ENCODE data around the gene IL4I1. TPM values are rescaled to one million over a fixed set of nuclear protein-coding genes. Genes with fewer than 3 reads are reported as not detected.
A peak's percentile ranks its signal among the peaks of the same experiment; 100 is the strongest.

Gene IL4I1
- total RNA-seq, 4 donors from 2014 or later = 0.34 to 0.50 TPM; not detected in 2

GRCh38 chr19:49932041-49932451, 35.4 kb upstream of the IL4I1 start:
- Histone ChIP-seq H3K4me1 (peaks cover 18 to 30% (median 29%) of the 10 kb centered on the region in 4 donors), H3K27ac (replicated peaks in 1 of 4) (no peak overlapping the region), H3K9me3 (no peaks in the 10 kb centered on the region), H3K27me3 (no peaks in the 10 kb centered on the region), H3K4me3 (no peak overlapping the region), H3K36me3 (peaks cover 0 to 17% (median 13%) of the 10 kb centered on the region in 4 donors)
- TF ChIP-seq POLR2AphosphoS5 (IDR thresholded peaks at IDR 0.05) (no peak), POLR2A (IDR thresholded peaks at IDR 0.05; ENCODE audit: low read depth) (no peak), EP300 (IDR thresholded peaks at IDR 0.05) (no peak), CTCF (IDR thresholded peaks at IDR 0.05) (no peak)
- 96% methylated on average over 5 of the region's 5 CpGs for WGBS
- DNase-seq (ENCODE audit: extremely low spot score) = no peak
- intact Hi-C loops (cut with DNase I) = no loop called here

GRCh38 chr19:49931293-49932040, 34.8 kb upstream of the IL4I1 start:
- Histone ChIP-seq H3K9me3 (no peaks in the 10 kb centered on the region), H3K27ac (replicated peaks in 1 of 4) (no peak overlapping the region), H3K4me1 (peaks cover 18 to 36% (median 34%) of the 10 kb centered on the region in 4 donors), H3K36me3 (peaks cover 0 to 23% (median 19%) of the 10 kb centered on the region in 4 donors), H3K27me3 (no peaks in the 10 kb centered on the region), H3K4me3 (no peak overlapping the region)
- DNase-seq (ENCODE audit: extremely low spot score) = no peak
- WGBS = 95% methylated on average over 7 of the region's 7 CpGs
- intact Hi-C loops (cut with DNase I) = no loop called here
- TF ChIP-seq POLR2AphosphoS5 (IDR thresholded peaks at IDR 0.05) = no peak
- TF ChIP-seq POLR2A (IDR thresholded peaks at IDR 0.05; ENCODE audit: low read depth) = no peak
- no peak for TF ChIP-seq CTCF (IDR thresholded peaks at IDR 0.05)
- no peak for TF ChIP-seq EP300 (IDR thresholded peaks at IDR 0.05)

GRCh38 chr19:49930483-49931011, 33.9 kb upstream of the IL4I1 start:
- WGBS = 51% methylated on average over 11 of the region's 15 CpGs
- intact Hi-C loops (cut with DNase I) = no loop called here

GRCh38 chr19:49929611-49930482, 33.2 kb upstream of the IL4I1 start:
- Histone ChIP-seq H3K27me3 (no peaks in the 10 kb centered on the region), H3K36me3 (peaks cover 0 to 38% (median 26%) of the 10 kb centered on the region in 4 donors), H3K27ac (replicated peaks in 1 of 4) (peak overlapping the region; percentile 88 to 94 (median 92)), H3K4me3 (peak overlapping the region; percentile 71 to 90 (median 84)), H3K9me3 (no peaks in the 10 kb centered on the region), H3K4me1 (peaks cover 18 to 45% (median 38%) of the 10 kb centered on the region in 4 donors)
- TF ChIP-seq EP300 (IDR thresholded peaks at IDR 0.05) = no peak
- peak; percentile 35 for TF ChIP-seq POLR2A (IDR thresholded peaks at IDR 0.05; ENCODE audit: low read depth)
- TF ChIP-seq CTCF (IDR thresholded peaks at IDR 0.05) = peak in 2 of 3 experiments; percentile 8 to 14
- TF ChIP-seq POLR2AphosphoS5 (IDR thresholded peaks at IDR 0.05) = peak; percentile 62 to 87
- peak; percentile 98 for DNase-seq (ENCODE audit: extremely low spot score)
- intact Hi-C loops (cut with DNase I) = no loop called here
- WGBS = 2% methylated on average over 43 of the region's 43 CpGs

More at GRCh38 chr19:49930483-49931011, 33.9 kb upstream of the IL4I1 start:
- peak overlapping the region; percentile 71 to 90 (median 84) for H3K4me3 ChIP-seq
- H3K4me1 ChIP-seq = peaks cover 18 to 38% (median 34%) of the 10 kb centered on the region in 4 donors
- H3K27ac ChIP-seq (replicated peaks in 1 of 4) = peak overlapping the region; percentile 88 to 94 (median 92)
- H3K27me3 ChIP-seq = no peaks in the 10 kb centered on the region
- peaks cover 0 to 31% (median 25%) of the 10 kb centered on the region in 4 donors for H3K36me3 ChIP-seq
- H3K9me3 ChIP-seq = no peaks in the 10 kb centered on the region
- no peak for DNase-seq (ENCODE audit: extremely low spot score)
- TF ChIP-seq POLR2AphosphoS5 (IDR thresholded peaks at IDR 0.05) (no peak), POLR2A (IDR thresholded peaks at IDR 0.05; ENCODE audit: low read depth) (no peak), EP300 (IDR thresholded peaks at IDR 0.05) (no peak), CTCF (IDR thresholded peaks at IDR 0.05) (no peak)

Data from esophagus muscularis mucosa (tissue), 4 donors.